NCI-H1694 treated with DMSO at 0.1 percent for 48 hours (cell line): Measurements from ENCODE around the gene PLIN1.

Experiments used
- DNase-seq: peaks from one replicate; lab custom pipeline; 2025; lab: John Stamatoyannopoulos, UW

PLIN1 gene

GRCh38 chr15:89628806-89629715, 50.1 kb downstream of the PLIN1 start:
- DNase-seq: no peak

- no peak for DNase-seq
These were observed 50.9 kb downstream of the PLIN1 start for GRCh38 chr15:89628301-89628700.

GRCh38 chr15:89627256-89627970, 51.8 kb downstream of the PLIN1 start:
- DNase-seq: no peak

GRCh38 chr15:89625716-89626115, 53.5 kb downstream of the PLIN1 start:
- DNase-seq: no peak

GRCh38 chr15:89623165-89623564, 56.0 kb downstream of the PLIN1 start:
- DNase-seq: no peak

GRCh38 chr15:89621547-89621946, 57.6 kb downstream of the PLIN1 start:
- no peak for DNase-seq

- no peak for DNase-seq
These were observed 62.9 kb downstream of the PLIN1 start for GRCh38 chr15:89616228-89616627.

- no peak for DNase-seq
These were observed 64.0 kb downstream of the PLIN1 start for GRCh38 chr15:89615135-89615534.
